ENCODE measurements around the gene GK. TPM values are rescaled to one million over a fixed set of nuclear protein-coding genes. Genes with fewer than 3 reads are reported as not detected.

The GK gene
- total RNA-seq, 1 experiment from 2014 or later: 1.7 TPM

DNA sequence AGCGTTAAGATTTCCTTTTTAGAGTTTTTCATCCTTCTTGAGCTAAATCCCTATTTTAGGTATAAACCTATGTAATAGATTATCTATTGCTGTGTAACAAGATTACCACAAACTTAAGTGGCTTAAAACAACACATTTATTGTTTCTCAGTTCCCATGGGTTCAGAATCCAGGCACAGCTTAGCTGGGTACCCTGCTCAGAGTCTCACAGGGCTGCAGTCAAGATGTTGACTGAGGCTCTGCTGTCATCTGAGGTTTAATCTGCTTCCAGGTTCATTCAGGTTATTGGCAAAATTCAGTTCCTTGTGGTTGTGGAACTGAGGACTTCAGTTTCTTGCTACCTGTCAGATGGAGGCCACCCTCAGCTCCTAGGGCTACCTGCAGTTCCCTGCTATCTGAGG lies 60.9 kb downstream of the GK start:
- DNase-seq (ENCODE audit: low read depth, low spot score) (no peak), ATAC-seq (no peak)
- Histone ChIP-seq H3K9me3 (ENCODE audit: control insufficient read depth, insufficient read depth, low read depth, low read length) (no peaks in the 10 kb centered on the region), H3K27me3 (ENCODE audit: control insufficient read depth, insufficient read depth, low read length) (no peaks in the 10 kb centered on the region), H3K36me3 (ENCODE audit: control insufficient read depth, insufficient read depth, low read length) (no peaks in the 10 kb centered on the region), H3K27ac (ENCODE audit: low read length) (no peak overlapping the region), H3K4me1 (ENCODE audit: control insufficient read depth, insufficient read depth, low read length) (no peaks in the 10 kb centered on the region), H3K4me3 (ENCODE audit: low read depth in 2 of 2, low read length in 2 of 2) (no peak overlapping the region)
- CTCF ChIA-PET: no interaction called here
- BruUV-seq (replicated peaks): no TSS peak
- in situ Hi-C loops (cut with HindIII; ENCODE audit: low pct_unique_long_range_greater_than_20kb, low sequenced_read_pairs): no loop called here
- TF ChIP-seq SIN3A (IDR thresholded peaks at IDR 0.05; ENCODE audit: borderline replicate concordance, insufficient read depth, low read depth, low read length): no peak
- TF ChIP-seq, protein P1, sequence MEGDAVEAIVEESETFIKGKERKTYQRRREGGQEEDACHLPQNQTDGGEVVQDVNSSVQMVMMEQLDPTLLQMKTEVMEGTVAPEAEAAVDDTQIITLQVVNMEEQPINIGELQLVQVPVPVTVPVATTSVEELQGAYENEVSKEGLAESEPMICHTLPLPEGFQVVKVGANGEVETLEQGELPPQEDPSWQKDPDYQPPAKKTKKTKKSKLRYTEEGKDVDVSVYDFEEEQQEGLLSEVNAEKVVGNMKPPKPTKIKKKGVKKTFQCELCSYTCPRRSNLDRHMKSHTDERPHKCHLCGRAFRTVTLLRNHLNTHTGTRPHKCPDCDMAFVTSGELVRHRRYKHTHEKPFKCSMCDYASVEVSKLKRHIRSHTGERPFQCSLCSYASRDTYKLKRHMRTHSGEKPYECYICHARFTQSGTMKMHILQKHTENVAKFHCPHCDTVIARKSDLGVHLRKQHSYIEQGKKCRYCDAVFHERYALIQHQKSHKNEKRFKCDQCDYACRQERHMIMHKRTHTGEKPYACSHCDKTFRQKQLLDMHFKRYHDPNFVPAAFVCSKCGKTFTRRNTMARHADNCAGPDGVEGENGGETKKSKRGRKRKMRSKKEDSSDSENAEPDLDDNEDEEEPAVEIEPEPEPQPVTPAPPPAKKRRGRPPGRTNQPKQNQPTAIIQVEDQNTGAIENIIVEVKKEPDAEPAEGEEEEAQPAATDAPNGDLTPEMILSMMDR (IDR thresholded peaks at IDR 0.05): no peak
- TF ChIP-seq POLR2AphosphoS5 (IDR thresholded peaks at IDR 0.05; ENCODE audit: low read depth, low read length): no peak
- TF ChIP-seq, protein P2, sequence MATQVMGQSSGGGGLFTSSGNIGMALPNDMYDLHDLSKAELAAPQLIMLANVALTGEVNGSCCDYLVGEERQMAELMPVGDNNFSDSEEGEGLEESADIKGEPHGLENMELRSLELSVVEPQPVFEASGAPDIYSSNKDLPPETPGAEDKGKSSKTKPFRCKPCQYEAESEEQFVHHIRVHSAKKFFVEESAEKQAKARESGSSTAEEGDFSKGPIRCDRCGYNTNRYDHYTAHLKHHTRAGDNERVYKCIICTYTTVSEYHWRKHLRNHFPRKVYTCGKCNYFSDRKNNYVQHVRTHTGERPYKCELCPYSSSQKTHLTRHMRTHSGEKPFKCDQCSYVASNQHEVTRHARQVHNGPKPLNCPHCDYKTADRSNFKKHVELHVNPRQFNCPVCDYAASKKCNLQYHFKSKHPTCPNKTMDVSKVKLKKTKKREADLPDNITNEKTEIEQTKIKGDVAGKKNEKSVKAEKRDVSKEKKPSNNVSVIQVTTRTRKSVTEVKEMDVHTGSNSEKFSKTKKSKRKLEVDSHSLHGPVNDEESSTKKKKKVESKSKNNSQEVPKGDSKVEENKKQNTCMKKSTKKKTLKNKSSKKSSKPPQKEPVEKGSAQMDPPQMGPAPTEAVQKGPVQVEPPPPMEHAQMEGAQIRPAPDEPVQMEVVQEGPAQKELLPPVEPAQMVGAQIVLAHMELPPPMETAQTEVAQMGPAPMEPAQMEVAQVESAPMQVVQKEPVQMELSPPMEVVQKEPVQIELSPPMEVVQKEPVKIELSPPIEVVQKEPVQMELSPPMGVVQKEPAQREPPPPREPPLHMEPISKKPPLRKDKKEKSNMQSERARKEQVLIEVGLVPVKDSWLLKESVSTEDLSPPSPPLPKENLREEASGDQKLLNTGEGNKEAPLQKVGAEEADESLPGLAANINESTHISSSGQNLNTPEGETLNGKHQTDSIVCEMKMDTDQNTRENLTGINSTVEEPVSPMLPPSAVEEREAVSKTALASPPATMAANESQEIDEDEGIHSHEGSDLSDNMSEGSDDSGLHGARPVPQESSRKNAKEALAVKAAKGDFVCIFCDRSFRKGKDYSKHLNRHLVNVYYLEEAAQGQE (IDR thresholded peaks at IDR 0.05; ENCODE audit: insufficient read depth in 1 of 2, low read depth in 2 of 2, low read length in 1 of 2): no peak
- no peak for TF ChIP-seq TCF7L2 (IDR thresholded peaks at IDR 0.05; ENCODE audit: low read depth, low read length)
- POLR2A ChIA-PET: no interaction called here
- intact Hi-C loops (cut with micrococcal nuclease; ENCODE audit: unreplicated experiment): loop anchor here (10.0 kb wide), 1 partner anchor 79 kb away; no protein-coding TSS in a partner anchor

DNA sequence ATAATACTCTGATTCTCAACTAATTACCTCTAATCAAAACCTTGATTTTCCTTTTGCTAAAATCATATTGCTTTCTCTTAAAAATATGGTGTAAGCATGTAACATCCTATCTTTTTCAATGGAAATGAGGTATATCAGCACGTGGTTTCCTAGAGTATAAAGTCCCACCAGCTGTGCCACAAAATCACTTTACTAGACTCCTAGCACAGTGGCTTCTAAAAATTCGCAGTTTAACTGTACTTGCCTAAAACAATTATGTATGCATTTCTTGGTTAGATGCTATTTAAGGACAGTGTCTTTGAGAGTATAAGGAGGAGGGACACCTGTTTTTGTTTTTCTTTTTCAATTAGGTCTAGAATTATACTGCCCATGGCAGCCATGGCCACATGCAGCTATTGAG lies 62.8 kb downstream of the GK start:
- intact Hi-C loops (cut with micrococcal nuclease; ENCODE audit: unreplicated experiment) (loop anchor here (10.0 kb wide), 1 partner anchor 81 kb away; no protein-coding TSS in a partner anchor), in situ Hi-C loops (cut with HindIII; ENCODE audit: low pct_unique_long_range_greater_than_20kb, low sequenced_read_pairs) (no loop called here)
- H3K27me3 ChIP-seq (ENCODE audit: control insufficient read depth, insufficient read depth, low read length): no peaks in the 10 kb centered on the region
- H3K4me3 ChIP-seq (ENCODE audit: low read depth in 2 of 2, low read length in 2 of 2): no peak overlapping the region
- CTCF ChIA-PET: no interaction called here
- POLR2A ChIA-PET: no interaction called here
- BruUV-seq (replicated peaks): no TSS peak
- DNase-seq (ENCODE audit: low read depth, low spot score) (no peak), ATAC-seq (no peak)
- no peaks in the 10 kb centered on the region for H3K36me3 ChIP-seq (ENCODE audit: control insufficient read depth, insufficient read depth, low read length)
- no peaks in the 10 kb centered on the region for H3K9me3 ChIP-seq (ENCODE audit: control insufficient read depth, insufficient read depth, low read depth, low read length)
- no peaks in the 10 kb centered on the region for H3K4me1 ChIP-seq (ENCODE audit: control insufficient read depth, insufficient read depth, low read length)
- no peak for TF ChIP-seq SIN3A (IDR thresholded peaks at IDR 0.05; ENCODE audit: borderline replicate concordance, insufficient read depth, low read depth, low read length)
- TF ChIP-seq, protein P2 (IDR thresholded peaks at IDR 0.05; ENCODE audit: insufficient read depth in 1 of 2, low read depth in 2 of 2, low read length in 1 of 2): no peak
- TF ChIP-seq TCF7L2 (IDR thresholded peaks at IDR 0.05; ENCODE audit: low read depth, low read length): no peak
- TF ChIP-seq, protein P1 (IDR thresholded peaks at IDR 0.05): no peak
- TF ChIP-seq POLR2AphosphoS5 (IDR thresholded peaks at IDR 0.05; ENCODE audit: low read depth, low read length): no peak
- no peak overlapping the region for H3K27ac ChIP-seq (ENCODE audit: low read length)
